Measurements from ENCODE around the gene CCDC182. TPM values are rescaled to one million over a fixed set of nuclear protein-coding genes. Genes with fewer than 3 reads are reported as not detected.

CCDC182 gene

DNA sequence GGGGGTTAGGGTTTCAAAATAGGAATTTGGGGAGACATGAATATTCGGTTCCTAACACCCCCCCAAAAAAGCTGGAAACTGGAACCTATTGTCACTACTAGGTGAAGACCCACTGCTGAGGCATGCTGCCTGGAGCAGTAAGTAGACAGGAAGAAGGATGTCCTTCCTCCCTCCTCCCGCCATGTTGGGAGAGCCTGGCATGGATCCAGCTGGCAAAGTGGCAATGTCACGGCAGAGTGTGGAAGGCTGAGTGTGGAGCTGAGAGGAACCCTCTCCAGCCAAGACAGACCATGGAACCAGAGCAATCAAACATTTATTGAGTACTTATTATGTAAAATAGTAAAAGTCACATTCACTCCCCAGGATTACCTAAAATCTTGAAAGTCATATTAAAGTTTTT is 49.0 kb downstream of the CCDC182 start:
- no peak overlapping the region for H2AK5ac ChIP-seq (ENCODE audit: low read depth, low read length)
- H2AFZ ChIP-seq (ENCODE audit: low read length): no peak overlapping the region
- H2BK120ac ChIP-seq (ENCODE audit: low read depth, low read length): no peak overlapping the region
- H2BK15ac ChIP-seq (ENCODE audit: low read length): no peak overlapping the region
- H3K9me3 ChIP-seq (replicated peaks in 1 of 2; ENCODE audit: control insufficient read depth in 2 of 2, insufficient read depth in 1 of 2, low read depth in 1 of 2, low read length in 2 of 2): peaks cover 4 to 41% of the 10 kb centered on the region in 2 donors
- no peak overlapping the region for H2BK12ac ChIP-seq (ENCODE audit: low read length)
- no CpG with 5 or more reads among the region's 3 CpGs for WGBS, 2 donors (ENCODE audit: extremely low coverage in 2 of 2, insufficient read length in 2 of 2, insufficient replicate concordance in 1 of 2)
- H3K36me3 ChIP-seq (replicated peaks in 1 of 2; ENCODE audit: control insufficient read depth in 2 of 2, insufficient read depth in 2 of 2, low read length in 2 of 2): no peaks in the 10 kb centered on the region
- no peak overlapping the region for H3K4ac ChIP-seq (ENCODE audit: low read length)
- no peak overlapping the region for H2BK5ac ChIP-seq (ENCODE audit: low read length)
- no peaks in the 10 kb centered on the region for H3K27me3 ChIP-seq (ENCODE audit: control insufficient read depth in 3 of 3, insufficient read depth in 3 of 3, low read depth in 1 of 3, low read length in 3 of 3)
- H3K4me3 ChIP-seq (ENCODE audit: low read length in 2 of 2): no peak overlapping the region
- no peak overlapping the region for H4K91ac ChIP-seq (ENCODE audit: low read depth, low read length, poor library complexity)
- H3K14ac ChIP-seq (ENCODE audit: low read length): no peak overlapping the region
- no peak overlapping the region for H4K8ac ChIP-seq (ENCODE audit: low read depth, low read length)
- no peak overlapping the region for H3K18ac ChIP-seq (ENCODE audit: low read length)
- peaks cover 8 to 13% of the 10 kb centered on the region in 2 donors for H3K4me1 ChIP-seq (ENCODE audit: control insufficient read depth in 2 of 2, insufficient read depth in 1 of 2, low read depth in 1 of 2, low read length in 2 of 2)
- no peak overlapping the region for H3K23ac ChIP-seq (ENCODE audit: low read depth, low read length, poor library complexity)
- DNase-seq (ENCODE audit: low spot score): no peak
- H3K9ac ChIP-seq (ENCODE audit: low read depth, low read length, poor library complexity): no peak overlapping the region
- H3K79me1 ChIP-seq (ENCODE audit: low read depth, low read length): no peaks in the 10 kb centered on the region
- no peak overlapping the region for H3K27ac ChIP-seq (replicated peaks; ENCODE audit: low read length)
- no peak overlapping the region for H3K4me2 ChIP-seq (ENCODE audit: insufficient read depth, low read length, poor library complexity, severe bottlenecking)

Small RNAs within 50 kb of the gene (small RNA-seq; reads per million reads assigned to genes)
- gene RN7SKP94 (ENCODE audit: insufficient read depth): not detected
